DND-41 (cell line): ENCODE measurements around the gene GATD1.

Experiments
- EZH2 ChIP-seq: IDR thresholded peaks from 3 replicates; pipeline ENCODE4 v1.6.1; 2012; ENCODE audit warnings: borderline replicate concordance, low read depth, mild to moderate bottlenecking, moderate library complexity, low read length, inconsistent platforms; ENCODE audit not compliant: severe bottlenecking
- TF ChIP-seq, protein P1 (sequence below): IDR thresholded peaks from 2 replicates; pipeline ENCODE4 v1.5.1; 2012; ENCODE audit warnings: borderline replicate concordance, low read length, moderate library complexity, mild to moderate bottlenecking; ENCODE audit not compliant: poor library complexity, severe bottlenecking; ENCODE audit errors: extremely low read depth

DNA sequence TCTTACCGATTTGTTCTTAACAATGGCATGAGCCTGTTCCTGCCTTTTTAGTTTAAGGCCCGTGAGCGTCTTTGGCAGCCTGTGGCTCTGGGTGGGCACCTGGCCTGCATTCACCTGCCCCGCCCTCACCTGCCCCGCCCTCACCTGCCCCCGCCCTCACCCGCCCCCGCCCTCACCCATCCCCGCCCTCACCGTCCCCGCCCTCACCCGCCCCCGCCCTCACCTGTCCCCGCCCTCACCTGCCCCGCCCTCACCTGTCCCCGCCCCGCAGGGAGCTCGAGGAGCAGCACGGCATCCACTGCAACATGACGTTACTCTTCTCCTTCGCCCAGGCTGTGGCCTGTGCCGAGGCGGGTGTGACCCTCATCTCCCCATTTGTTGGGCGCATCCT is 14.2 kb downstream of the GATD1 start:
- TF ChIP-seq, protein P1, sequence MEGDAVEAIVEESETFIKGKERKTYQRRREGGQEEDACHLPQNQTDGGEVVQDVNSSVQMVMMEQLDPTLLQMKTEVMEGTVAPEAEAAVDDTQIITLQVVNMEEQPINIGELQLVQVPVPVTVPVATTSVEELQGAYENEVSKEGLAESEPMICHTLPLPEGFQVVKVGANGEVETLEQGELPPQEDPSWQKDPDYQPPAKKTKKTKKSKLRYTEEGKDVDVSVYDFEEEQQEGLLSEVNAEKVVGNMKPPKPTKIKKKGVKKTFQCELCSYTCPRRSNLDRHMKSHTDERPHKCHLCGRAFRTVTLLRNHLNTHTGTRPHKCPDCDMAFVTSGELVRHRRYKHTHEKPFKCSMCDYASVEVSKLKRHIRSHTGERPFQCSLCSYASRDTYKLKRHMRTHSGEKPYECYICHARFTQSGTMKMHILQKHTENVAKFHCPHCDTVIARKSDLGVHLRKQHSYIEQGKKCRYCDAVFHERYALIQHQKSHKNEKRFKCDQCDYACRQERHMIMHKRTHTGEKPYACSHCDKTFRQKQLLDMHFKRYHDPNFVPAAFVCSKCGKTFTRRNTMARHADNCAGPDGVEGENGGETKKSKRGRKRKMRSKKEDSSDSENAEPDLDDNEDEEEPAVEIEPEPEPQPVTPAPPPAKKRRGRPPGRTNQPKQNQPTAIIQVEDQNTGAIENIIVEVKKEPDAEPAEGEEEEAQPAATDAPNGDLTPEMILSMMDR: no peak
- TF ChIP-seq EZH2: no peak
